Erythroblast (primary cell): Measurements from ENCODE around the gene GREB1.

Source experiments
- DNase-seq, 2 experiments: peaks; one replicate each; lab custom pipeline; 2025; lab: John Stamatoyannopoulos, UW
- GATA1 ChIP-seq: IDR thresholded peaks from 2 replicates; pipeline ENCODE4 v1.6.1; 2011; ENCODE audit warnings: low read depth, mild to moderate bottlenecking, control low read depth, low read length, moderate library complexity
- POLR2A ChIP-seq: IDR thresholded peaks from 2 replicates; pipeline ENCODE4 v1.6.1; 2011; ENCODE audit warnings: mild to moderate bottlenecking, low read length

Gene GREB1

GRCh38 chr2:11533278-11534070, at the start of gene GREB1:
Gene GREB1 (plus strand): TSS chr2:11534045. CDS start chr2:11556615, 22,570 bp downstream.
- no peak for DNase-seq

DNA sequence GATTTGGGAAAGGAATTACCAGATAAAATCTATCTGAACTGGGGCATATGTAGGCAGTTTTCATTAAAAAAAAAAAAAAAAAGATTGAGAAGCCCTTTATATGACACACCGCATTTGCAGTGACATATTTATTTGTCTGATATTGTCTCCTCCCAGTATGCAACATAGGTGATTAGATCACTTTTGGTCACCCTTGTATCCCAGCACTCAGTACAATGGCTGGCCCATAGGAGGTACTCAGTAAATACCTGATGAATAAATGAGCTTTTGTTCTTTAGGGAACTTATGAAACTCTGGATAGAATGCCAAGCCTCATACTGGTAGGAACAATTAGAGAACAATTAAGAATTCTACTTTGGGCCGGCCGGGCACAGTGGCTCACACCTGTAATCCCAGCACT, 45.0 kb upstream of the GREB1 start:
- TF ChIP-seq POLR2A (no peak), GATA1 (no peak)
- no peak for DNase-seq

More at GRCh38 chr2:11533278-11534070, at the start of gene GREB1:
- TF ChIP-seq POLR2A: no peak

- TF ChIP-seq GATA1 (no peak), POLR2A (no peak)
- no peak for DNase-seq
Measured at GRCh38 chr2:11490194-11490593, 43.7 kb upstream of the GREB1 start.

DNA sequence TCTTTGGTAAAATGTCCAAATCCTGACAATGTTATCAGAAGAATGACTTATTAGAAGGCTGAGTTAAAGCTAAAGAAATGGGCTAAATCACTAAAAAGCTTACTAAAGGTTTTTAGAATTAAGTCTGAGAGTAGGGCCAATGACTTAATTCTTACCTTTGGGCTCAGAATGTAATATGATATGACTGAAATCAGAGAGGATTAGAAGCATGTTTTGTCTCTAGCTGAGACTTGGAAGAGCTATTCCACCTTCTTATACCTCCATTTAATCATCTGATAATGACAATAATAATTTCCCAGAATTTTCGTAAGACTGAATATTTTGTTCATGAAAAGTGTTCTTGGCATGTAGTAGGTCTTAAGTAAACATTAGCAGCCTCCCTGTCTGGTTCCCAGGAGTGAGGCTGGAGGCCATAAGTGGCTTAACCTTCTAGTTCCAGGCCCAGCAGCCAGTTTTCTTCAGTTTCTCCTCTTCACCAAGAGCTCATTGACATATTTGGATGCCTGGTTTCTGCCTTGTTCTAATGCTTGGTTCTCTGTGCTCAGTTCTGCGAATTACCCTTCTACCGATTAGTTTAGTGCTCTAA, 42.4 kb upstream of the GREB1 start:
- no peak for TF ChIP-seq POLR2A
- TF ChIP-seq GATA1: no peak
- DNase-seq: no peak

DNA sequence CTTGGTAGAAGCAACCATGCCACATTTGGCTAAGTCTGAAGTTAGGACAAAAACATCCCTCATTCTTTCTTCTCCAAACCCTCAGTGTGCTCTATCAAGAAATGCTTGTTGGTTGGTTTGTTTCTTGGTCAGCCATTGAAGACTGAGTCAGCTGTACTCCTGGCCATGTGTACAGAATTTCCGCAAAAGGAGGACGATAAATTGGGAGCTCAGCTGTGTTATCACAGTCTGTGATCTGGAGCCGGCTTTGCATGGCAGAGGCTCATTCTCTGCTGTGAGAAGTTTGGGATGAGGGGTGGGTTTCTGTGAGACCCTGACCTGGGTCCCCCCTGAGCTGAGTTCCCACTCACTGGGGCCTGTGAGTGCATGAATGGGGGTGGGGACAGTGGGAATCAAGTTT, 41.6 kb upstream of the GREB1 start:
- TF ChIP-seq POLR2A (no peak), GATA1 (no peak)
- no peak for DNase-seq

DNA sequence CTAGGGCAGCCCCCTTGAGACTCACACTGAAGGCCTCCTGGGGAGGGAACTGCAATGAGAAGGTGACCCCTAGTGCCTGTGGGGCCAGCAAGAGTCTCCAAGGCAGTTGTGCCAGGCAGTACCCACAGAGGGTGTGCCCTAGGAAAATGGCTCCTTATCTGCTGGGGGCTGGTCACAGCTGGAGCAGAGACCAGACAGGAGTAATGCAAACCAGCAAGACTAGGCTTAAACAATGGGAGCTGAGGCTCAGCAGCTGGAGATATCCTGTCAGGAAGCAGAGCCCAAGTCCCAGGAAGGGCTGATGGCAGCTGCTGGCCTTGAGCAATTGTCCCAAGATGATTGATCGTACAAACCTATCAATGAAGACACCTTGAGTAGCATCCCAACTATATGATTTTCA, 41.1 kb upstream of the GREB1 start:
- DNase-seq: no peak
- TF ChIP-seq POLR2A (no peak), GATA1 (no peak)

- no peak for DNase-seq
- TF ChIP-seq POLR2A: no peak
- TF ChIP-seq GATA1: no peak
Measured at GRCh38 chr2:11493282-11493681, 40.6 kb upstream of the GREB1 start.

GRCh38 chr2:11494310-11494709, 39.5 kb upstream of the GREB1 start:
- TF ChIP-seq POLR2A: no peak
- no peak for TF ChIP-seq GATA1
- DNase-seq: no peak

GRCh38 chr2:11495844-11496681, 37.8 kb upstream of the GREB1 start:
- TF ChIP-seq POLR2A (no peak), GATA1 (no peak)

DNA sequence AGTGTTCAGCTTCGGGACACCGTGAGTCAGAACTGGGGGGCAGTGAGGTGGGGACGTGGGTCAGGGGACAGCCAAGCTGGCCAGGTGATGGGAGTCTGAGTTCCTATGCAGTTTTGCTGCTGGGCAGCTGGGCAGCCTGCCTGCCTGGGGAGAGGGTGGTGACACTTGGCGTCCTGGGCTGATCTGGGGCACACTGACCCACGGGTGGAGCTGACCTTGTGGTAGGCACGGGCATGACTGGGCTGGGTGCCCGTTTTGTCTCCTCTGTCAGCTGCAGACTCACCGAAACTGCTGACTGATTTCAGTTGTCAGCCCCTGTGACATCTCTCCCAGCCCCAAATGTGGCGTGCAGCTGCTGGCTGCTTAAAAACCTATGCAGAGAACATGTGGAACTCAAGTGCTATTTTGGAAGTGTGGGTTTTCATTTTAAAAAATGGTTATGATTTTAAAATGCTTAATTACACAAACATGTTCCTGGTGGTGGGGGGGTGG, 35.3 kb upstream of the GREB1 start:
- no peak for TF ChIP-seq GATA1
- TF ChIP-seq POLR2A: no peak
- DNase-seq: no peak

More at GRCh38 chr2:11495844-11496681, 37.8 kb upstream of the GREB1 start:
- no peak for DNase-seq

DNA sequence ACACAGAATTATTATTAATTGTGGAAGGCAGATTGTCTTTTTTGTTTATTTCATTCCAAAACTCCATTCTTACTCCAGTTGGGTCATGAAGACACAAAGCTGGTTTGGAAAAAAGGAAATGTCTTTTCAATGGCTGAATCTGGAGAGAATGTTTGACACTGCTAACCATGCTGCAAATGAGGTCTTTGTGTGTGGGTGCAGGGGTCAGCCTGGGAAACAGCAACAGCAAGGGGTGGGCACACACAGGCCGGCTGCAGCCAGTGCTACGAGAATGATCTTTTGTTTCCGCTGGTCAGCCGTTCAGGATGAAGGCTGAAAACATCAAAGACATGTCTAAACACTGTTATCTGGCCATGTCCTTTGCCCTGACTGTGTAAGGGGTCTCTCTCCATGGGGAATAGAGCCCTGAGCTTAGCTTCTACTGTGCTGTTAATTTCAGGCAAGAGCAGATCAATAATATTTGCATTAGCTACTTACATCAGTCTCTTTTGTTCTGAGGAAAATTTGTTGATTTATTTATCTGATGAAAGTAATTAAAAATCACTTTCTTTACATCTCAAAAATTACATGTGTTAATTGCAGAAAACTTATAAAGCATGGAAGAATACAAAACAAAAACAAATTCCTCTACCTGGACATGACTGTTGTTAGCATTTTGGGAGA, 34.6 kb upstream of the GREB1 start:
- TF ChIP-seq GATA1 (no peak), POLR2A (no peak)
- no peak for DNase-seq

GRCh38 chr2:11500702-11501303, 33.0 kb upstream of the GREB1 start:
- no peak for DNase-seq

More at GRCh38 chr2:11500702-11501303, 33.0 kb upstream of the GREB1 start:
- TF ChIP-seq GATA1 (no peak), POLR2A (no peak)
